Mucosa of rectum (tissue), 2 donors: ENCODE measurements around the gene MT1G.
"Not testable (repeated sequence)": the region's sequence is repeated elsewhere in the genome, so short reads cannot be mapped to it uniquely, and the experiment has no call there.

Source experiments
- H3K27ac ChIP-seq, 2 donors: one replicate each; pipeline ENCODE4 v1.7.0; 2013; ENCODE audit warnings: inconsistent platforms in 2 of 2, low read depth in 2 of 2, low read length in 2 of 2
- H3K27me3 ChIP-seq, 2 donors: one replicate each; pipeline ENCODE4 v1.7.0; 2013; ENCODE audit warnings: low read length in 2 of 2; ENCODE audit not compliant: control insufficient read depth in 2 of 2, insufficient read depth in 2 of 2
- H3K36me3 ChIP-seq, 2 donors: one replicate each; pipeline ENCODE4 v1.7.0; 2013; ENCODE audit warnings: low read length in 2 of 2; ENCODE audit not compliant: control insufficient read depth in 2 of 2, insufficient read depth in 2 of 2
- H3K4me1 ChIP-seq, 2 donors: one replicate each; pipeline ENCODE4 v1.7.0; 2013; ENCODE audit warnings: low read length in 2 of 2, mild to moderate bottlenecking in 1 of 2; ENCODE audit not compliant: control insufficient read depth in 2 of 2, insufficient read depth in 2 of 2
- H3K4me3 ChIP-seq, 2 donors: one replicate each; pipeline ENCODE4 v1.7.0; 2013; ENCODE audit warnings: low read length in 2 of 2
- H3K9ac ChIP-seq, 2 donors: one replicate each; pipeline ENCODE4 v1.7.0; 2013; ENCODE audit warnings: low read length in 2 of 2, low read depth in 1 of 2, mild to moderate bottlenecking in 1 of 2
- H3K9me3 ChIP-seq, 2 donors: one replicate each; pipeline ENCODE4 v1.7.0; 2013; ENCODE audit warnings: low read length in 2 of 2; ENCODE audit not compliant: control insufficient read depth in 2 of 2
- donor health status: healthy.
- donor health status: Normal muscosa, but diverticular disease.

The MT1G gene

GRCh38 chr16:56665286-56666261 lies 2.3 kb downstream of the MT1G start:
- not testable (repeated sequence) for H3K9ac ChIP-seq, H3K27ac ChIP-seq, H3K4me3 ChIP-seq, H3K36me3 ChIP-seq, H3K9me3 ChIP-seq
- Histone ChIP-seq H3K27me3 (peaks cover 25 to 29% of the 10 kb centered on the region in 2 donors), H3K4me1 (peaks cover 27 to 31% of the 10 kb centered on the region in 2 donors)

DNA sequence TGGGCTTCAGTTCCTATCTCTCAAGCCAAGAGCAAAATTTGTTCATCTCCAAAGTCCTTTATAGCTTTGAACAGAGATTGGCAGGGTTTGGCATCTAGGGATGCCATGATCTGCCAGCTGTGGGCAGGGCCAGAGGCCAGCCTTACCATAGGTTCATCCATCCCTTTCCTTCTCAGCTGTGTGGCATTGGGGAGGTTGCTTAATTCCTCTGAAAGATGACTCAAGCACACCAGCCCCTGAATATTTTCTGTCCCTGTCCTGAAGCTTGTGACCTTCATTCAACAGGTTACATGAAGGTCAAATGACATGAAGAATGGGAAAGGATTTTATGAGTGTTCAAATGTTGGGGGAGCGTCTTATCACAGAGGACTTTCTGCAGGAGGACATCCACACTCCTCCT lies 3.4 kb downstream of the MT1G start:
- no peaks in the 10 kb centered on the region for H3K9me3 ChIP-seq
- peaks cover 21% of the 10 kb centered on the region in 2 donors for H3K27me3 ChIP-seq
- no peak overlapping the region for H3K4me3 ChIP-seq
- no peak overlapping the region for H3K9ac ChIP-seq
- no peak overlapping the region for H3K27ac ChIP-seq
- peaks cover 20 to 25% of the 10 kb centered on the region in 2 donors for H3K4me1 ChIP-seq
- H3K36me3 ChIP-seq: peaks cover 7 to 9% of the 10 kb centered on the region in 2 donors

- Histone ChIP-seq H3K27ac (no peak overlapping the region), H3K4me1 (peaks cover 11 to 17% of the 10 kb centered on the region in 2 donors), H3K9ac (no peak overlapping the region), H3K27me3 (peaks cover 4 to 8% of the 10 kb centered on the region in 2 donors), H3K4me3 (peak overlapping the region in 1 of 2 donors; percentile 12), H3K9me3 (no peaks in the 10 kb centered on the region), H3K36me3 (peaks cover 7 to 9% of the 10 kb centered on the region in 2 donors)
Measured at GRCh38 chr16:56662357-56663354, 5.2 kb downstream of the MT1G start.

DNA sequence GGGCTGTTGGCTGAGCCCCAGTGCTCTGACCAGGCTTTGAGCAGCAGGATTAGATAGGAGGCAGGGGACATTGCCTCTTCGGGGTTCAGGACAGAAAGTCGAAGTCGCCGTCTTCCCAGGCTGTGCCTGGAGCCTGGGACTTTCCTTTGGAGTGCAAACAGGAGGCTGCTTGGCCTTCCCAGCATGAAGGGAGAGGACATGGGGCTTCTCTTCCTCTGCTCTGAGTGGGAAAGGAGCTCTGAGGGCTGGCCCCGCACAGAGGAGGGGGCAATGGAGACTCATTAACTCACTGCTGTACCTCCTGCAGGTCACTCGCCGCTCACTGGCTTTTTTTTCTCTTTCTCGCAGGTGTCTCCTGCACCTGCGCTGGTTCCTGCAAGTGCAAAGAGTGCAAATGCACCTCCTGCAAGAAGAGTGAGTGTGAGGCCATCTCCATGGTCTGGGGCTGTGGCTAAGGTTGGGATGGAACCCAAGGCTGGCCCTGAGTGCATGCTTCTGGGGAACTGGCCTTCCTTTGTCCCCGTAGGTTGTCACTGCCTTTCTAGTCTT lies 9.5 kb downstream of the MT1G start:
- H3K9ac ChIP-seq: peak overlapping the region; percentile 76 to 89
- H3K36me3 ChIP-seq: peaks cover 7 to 9% of the 10 kb centered on the region in 2 donors
- H3K27ac ChIP-seq: peak overlapping the region; percentile 84 to 91
- H3K27me3 ChIP-seq: peaks cover 0 to 2% of the 10 kb centered on the region in 2 donors
- H3K4me1 ChIP-seq: peaks cover 6 to 16% of the 10 kb centered on the region in 2 donors
- H3K9me3 ChIP-seq: no peaks in the 10 kb centered on the region
- H3K4me3 ChIP-seq: peak overlapping the region; percentile 82 to 88

DNA sequence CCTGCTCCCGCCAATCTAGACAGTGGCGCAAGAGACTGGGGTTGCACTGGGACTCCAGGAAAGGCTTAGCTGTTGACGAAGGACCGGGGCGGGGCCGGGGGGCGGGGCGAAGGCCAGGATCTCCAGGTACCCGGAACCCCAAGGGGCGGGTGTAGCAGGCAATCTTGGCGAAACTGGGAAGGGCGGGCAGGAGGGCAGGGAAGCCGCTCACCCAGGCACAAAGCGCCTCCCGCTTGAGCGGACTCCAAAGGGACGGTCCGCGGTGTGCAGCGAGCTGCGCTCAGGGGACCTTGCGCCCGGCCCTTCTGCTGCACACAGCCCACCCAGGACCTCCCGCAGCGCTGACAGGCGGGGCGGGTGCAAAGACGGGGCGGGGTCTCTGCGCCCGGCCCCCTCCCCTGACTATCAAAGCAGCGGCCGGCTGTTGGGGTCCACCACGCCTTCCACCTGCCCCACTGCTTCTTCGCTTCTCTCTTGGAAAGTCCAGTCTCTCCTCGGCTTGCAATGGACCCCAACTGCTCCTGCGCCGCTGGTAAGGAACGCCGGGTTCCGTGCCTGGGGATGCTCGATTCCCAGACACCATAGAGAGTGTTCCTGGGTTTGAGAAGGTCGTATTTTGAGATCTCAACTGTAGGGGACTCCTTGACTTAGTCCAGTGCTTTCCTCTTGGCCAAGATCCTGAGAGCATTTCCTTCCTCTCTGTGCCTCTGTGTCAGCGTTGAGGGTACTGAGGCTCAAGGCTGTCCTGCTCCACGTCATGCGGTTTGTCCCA lies 10.1 kb downstream of the MT1G start, which contains the start of gene MT1F:
Gene MT1F (plus strand): TSS at position 405 of the 772 bp plus-strand sequence. CDS start 100 bp downstream, at position 505.
- Histone ChIP-seq H3K27me3 (peaks cover 0 to 2% of the 10 kb centered on the region in 2 donors), H3K9ac (peak within 1 kb of the TSS; percentile 76 to 89)

DNA sequence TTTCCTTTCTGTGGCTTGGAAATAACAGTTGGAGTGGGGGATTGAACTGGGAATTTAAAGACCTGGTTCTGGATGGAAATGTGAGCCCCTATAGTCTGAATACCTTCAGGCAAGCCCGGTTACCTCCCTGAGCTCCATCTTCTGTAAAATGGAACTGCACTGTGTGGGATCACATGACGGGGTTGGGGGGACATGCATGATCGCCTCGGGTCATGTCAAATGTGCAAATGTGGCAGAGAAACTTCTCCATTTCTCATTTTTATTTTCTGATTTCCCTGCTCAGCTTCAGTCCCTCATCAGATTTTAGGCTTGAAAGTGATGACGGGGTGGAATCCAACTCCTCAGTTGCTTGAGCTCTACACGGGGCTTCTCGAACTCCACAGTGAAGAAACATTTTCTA lies 14.6 kb downstream of the MT1G start:
- H3K9me3 ChIP-seq: no peaks in the 10 kb centered on the region
- peaks cover 12 to 21% of the 10 kb centered on the region in 2 donors for H3K4me1 ChIP-seq
- H3K27ac ChIP-seq: no peak overlapping the region
- H3K36me3 ChIP-seq: no peaks in the 10 kb centered on the region
- H3K27me3 ChIP-seq: peaks cover 0 to 2% of the 10 kb centered on the region in 2 donors
- H3K4me3 ChIP-seq: no peak overlapping the region
- H3K9ac ChIP-seq: no peak overlapping the region

More for the DNA sequence above, 10.1 kb downstream of the MT1G start, which contains the start of gene MT1F:
- Histone ChIP-seq H3K27ac (peak within 1 kb of the TSS; percentile 84 to 91), H3K4me3 (peak within 1 kb of the TSS; percentile 82 to 88), H3K4me1 (peaks cover 6 to 16% of the 10 kb centered on the region in 2 donors), H3K9me3 (no peaks in the 10 kb centered on the region), H3K36me3 (peaks cover 7 to 9% of the 10 kb centered on the region in 2 donors)

GRCh38 chr16:56652600-56652999 lies 15.3 kb downstream of the MT1G start:
- H3K9me3 ChIP-seq: no peaks in the 10 kb centered on the region
- no peak overlapping the region for H3K9ac ChIP-seq
- H3K27me3 ChIP-seq: peaks cover 0 to 3% of the 10 kb centered on the region in 2 donors
- H3K4me3 ChIP-seq: no peak overlapping the region
- no peak overlapping the region for H3K27ac ChIP-seq
- H3K36me3 ChIP-seq: no peaks in the 10 kb centered on the region
- peaks cover 18 to 19% of the 10 kb centered on the region in 2 donors for H3K4me1 ChIP-seq

- Histone ChIP-seq H3K4me1 (peaks cover 20 to 22% of the 10 kb centered on the region in 2 donors), H3K9ac (no peak within 1 kb of the TSS), H3K9me3 (no peaks in the 10 kb centered on the region), H3K4me3 (no peak within 1 kb of the TSS), H3K27me3 (peaks cover 0 to 6% of the 10 kb centered on the region in 2 donors), H3K36me3 (no peaks in the 10 kb centered on the region), H3K27ac (no peak within 1 kb of the TSS)
Measured at GRCh38 chr16:56651586-56651985, 16.3 kb downstream of the MT1G start, which contains the start of gene MT1B. Gene MT1B (plus strand): TSS chr16:56651886. CDS start chr16:56651954, 68 bp downstream.

GRCh38 chr16:56649820-56650219 lies 18.0 kb downstream of the MT1G start:
- Histone ChIP-seq H3K4me1 (peaks cover 20 to 22% of the 10 kb centered on the region in 2 donors), H3K36me3 (no peaks in the 10 kb centered on the region), H3K27ac (peak overlapping the region; percentile 4 to 44), H3K4me3 (no peak overlapping the region), H3K9me3 (no peaks in the 10 kb centered on the region), H3K27me3 (peaks cover 0 to 12% of the 10 kb centered on the region in 2 donors), H3K9ac (peak overlapping the region; percentile 12 to 17)
